ENCODE measurements around the gene CBLB. TPM values are rescaled to one million over a fixed set of nuclear protein-coding genes. Genes with fewer than 3 reads are reported as not detected.

Gene CBLB
- polyA plus RNA-seq, 1 experiment: 24.7 TPM

GRCh38 chr3:105691633-105692032 lies 177.2 kb downstream of the CBLB start:
- Histone ChIP-seq H3K27me3 (ENCODE audit: control insufficient read depth, insufficient read depth, low read length) (no peaks in the 10 kb centered on the region), H3K9me3 (ENCODE audit: control insufficient read depth, insufficient read depth, low read length) (no peaks in the 10 kb centered on the region), H3K4me3 (ENCODE audit: low read depth, low read length) (no peak overlapping the region), H3K27ac (ENCODE audit: low read depth, low read length) (no peak overlapping the region)
- DNase-seq (ENCODE audit: low read depth, low spot score): no peak
- TF ChIP-seq CTCF (IDR thresholded peaks at IDR 0.05; ENCODE audit: low read depth, low read length): no peak
- POLR2A ChIA-PET: no interaction called here
- CTCF ChIA-PET: interaction anchor here (2.0 kb wide), 1 partner anchor 917 kb away, joined by 4 read pairs; no protein-coding TSS in a partner anchor

GRCh38 chr3:105691053-105691452 lies 177.8 kb downstream of the CBLB start:
- Histone ChIP-seq H3K4me3 (ENCODE audit: low read depth, low read length) (no peak overlapping the region), H3K27ac (ENCODE audit: low read depth, low read length) (no peak overlapping the region), H3K27me3 (ENCODE audit: control insufficient read depth, insufficient read depth, low read length) (no peaks in the 10 kb centered on the region), H3K9me3 (ENCODE audit: control insufficient read depth, insufficient read depth, low read length) (no peaks in the 10 kb centered on the region)
- ChIA-PET POLR2A (no interaction called here), CTCF (interaction anchor here (2.0 kb wide), 1 partner anchor 918 kb away, joined by 4 read pairs; no protein-coding TSS in a partner anchor)
- TF ChIP-seq CTCF (IDR thresholded peaks at IDR 0.05; ENCODE audit: low read depth, low read length): no peak
- no peak for DNase-seq (ENCODE audit: low read depth, low spot score)

- no peak overlapping the region for H3K27ac ChIP-seq (ENCODE audit: low read depth, low read length)
- no peak for TF ChIP-seq CTCF (IDR thresholded peaks at IDR 0.05; ENCODE audit: low read depth, low read length)
- no peaks in the 10 kb centered on the region for H3K27me3 ChIP-seq (ENCODE audit: control insufficient read depth, insufficient read depth, low read length)
- DNase-seq (ENCODE audit: low read depth, low spot score): no peak
- H3K4me3 ChIP-seq (ENCODE audit: low read depth, low read length): no peak overlapping the region
- no peaks in the 10 kb centered on the region for H3K9me3 ChIP-seq (ENCODE audit: control insufficient read depth, insufficient read depth, low read length)
- ChIA-PET POLR2A (no interaction called here), CTCF (interaction anchor here (0.6 to 3.2 kb wide), 7 partner anchors 18 to 1430 kb away, joined by 3 to 18 read pairs (median 4); no protein-coding TSS in a partner anchor)
Observed at GRCh38 chr3:105688821-105689220, 180.0 kb downstream of the CBLB start.

- Histone ChIP-seq H3K27ac (ENCODE audit: low read depth, low read length) (no peak overlapping the region), H3K9me3 (ENCODE audit: control insufficient read depth, insufficient read depth, low read length) (no peaks in the 10 kb centered on the region), H3K27me3 (ENCODE audit: control insufficient read depth, insufficient read depth, low read length) (no peaks in the 10 kb centered on the region), H3K4me3 (ENCODE audit: low read depth, low read length) (no peak overlapping the region)
- peak; percentile 2 for DNase-seq (ENCODE audit: low read depth, low spot score)
- POLR2A ChIA-PET: no interaction called here
- CTCF ChIA-PET: interaction anchor here (0.6 to 3.2 kb wide), 3 partner anchors 623 to 1379 kb away, joined by 3 to 18 read pairs (median 5); no protein-coding TSS in a partner anchor
- peak; percentile 79 for TF ChIP-seq CTCF (IDR thresholded peaks at IDR 0.05; ENCODE audit: low read depth, low read length)
Observed at GRCh38 chr3:105686278-105686897, 182.4 kb downstream of the CBLB start.

GRCh38 chr3:105679951-105680350 lies 188.9 kb downstream of the CBLB start:
- ChIA-PET CTCF (no interaction called here), POLR2A (no interaction called here)
- TF ChIP-seq CTCF (IDR thresholded peaks at IDR 0.05; ENCODE audit: low read depth, low read length): no peak
- Histone ChIP-seq H3K27me3 (ENCODE audit: control insufficient read depth, insufficient read depth, low read length) (no peaks in the 10 kb centered on the region), H3K27ac (ENCODE audit: low read depth, low read length) (no peak overlapping the region), H3K9me3 (ENCODE audit: control insufficient read depth, insufficient read depth, low read length) (no peaks in the 10 kb centered on the region), H3K4me3 (ENCODE audit: low read depth, low read length) (no peak overlapping the region)
- no peak for DNase-seq (ENCODE audit: low read depth, low spot score)

Measured in AG04450 (cell line).